Ecto neural progenitor cell (in vitro differentiated cells): ENCODE results near the gene MAP3K1.

Experiments used
- DNase-seq: peaks from one replicate; pipeline ENCODE4 v3.0.0-alpha.2; 2018; ENCODE audit warnings: low spot score

MAP3K1 gene

GRCh38 chr5:56849671-56850070, 34.3 kb downstream of the MAP3K1 start:
- DNase-seq: no peak

- no peak for DNase-seq
These were observed 35.1 kb downstream of the MAP3K1 start for GRCh38 chr5:56850423-56850822.

DNA sequence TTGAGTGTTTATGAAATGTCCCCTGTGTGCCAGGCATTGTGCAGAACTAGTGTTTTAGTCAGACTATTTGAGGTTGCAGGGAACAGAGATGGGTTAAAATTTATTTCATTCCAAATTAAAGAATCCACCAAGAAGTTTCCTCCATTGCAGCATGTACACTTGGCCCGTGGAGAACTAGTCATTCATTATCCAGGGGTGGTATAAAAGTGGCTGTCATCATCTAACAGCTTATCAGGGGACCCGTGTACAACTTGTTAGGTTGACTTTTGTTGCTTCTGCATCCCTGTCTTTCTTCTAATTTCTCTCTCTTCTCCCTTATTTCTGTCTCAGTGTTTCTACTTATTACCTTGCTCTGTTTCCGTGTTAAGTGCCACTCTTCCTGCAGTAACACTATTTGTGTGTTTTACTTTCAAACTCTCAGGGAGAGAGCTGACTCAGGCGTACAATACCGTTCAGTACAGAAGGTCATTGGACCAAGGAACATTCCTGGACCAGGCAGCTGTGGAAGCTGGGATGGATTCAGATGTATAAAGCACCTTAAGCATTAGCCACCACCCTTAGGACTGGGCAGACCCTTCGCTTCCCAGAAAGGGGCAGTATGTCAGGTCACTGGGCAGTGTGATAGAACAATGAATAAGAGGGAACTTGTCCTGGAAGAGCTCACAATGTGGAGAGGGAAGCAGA, 36.1 kb downstream of the MAP3K1 start:
- DNase-seq: no peak

DNA sequence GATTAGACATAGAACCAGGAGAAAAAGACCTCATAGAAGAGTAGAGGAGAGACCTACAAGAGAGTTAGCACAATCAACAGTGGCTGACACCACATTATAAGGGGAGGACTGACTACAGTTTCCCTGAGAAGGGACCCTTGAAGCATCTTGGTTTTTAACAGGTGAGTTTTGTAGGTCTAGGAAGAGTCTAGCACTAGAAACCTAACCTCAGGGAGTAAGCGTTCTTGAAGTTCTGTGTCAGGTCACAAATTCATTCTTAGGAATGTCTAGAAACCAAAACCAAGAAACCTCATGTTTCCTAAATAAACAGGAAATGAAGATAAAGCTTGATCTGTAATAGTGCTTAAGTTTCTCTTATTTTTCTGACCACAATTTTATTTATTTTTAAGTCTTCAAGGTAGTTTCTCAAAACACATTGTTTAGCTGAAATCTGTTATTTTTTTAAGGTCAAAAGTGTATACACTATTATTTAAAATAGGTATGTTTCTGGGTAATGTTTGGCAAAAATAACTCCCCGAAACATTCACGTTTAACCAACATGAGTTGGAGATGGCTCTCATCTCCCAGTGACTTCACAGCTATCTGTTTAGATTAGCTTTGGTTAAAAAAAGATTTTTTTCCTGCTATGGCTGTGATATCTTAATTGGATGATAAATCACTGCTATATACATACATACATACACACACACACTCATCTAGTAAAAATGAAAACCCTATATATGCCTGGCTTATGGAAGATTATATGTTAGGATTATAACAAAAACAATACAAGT, 37.1 kb downstream of the MAP3K1 start:
- no peak for DNase-seq

DNA sequence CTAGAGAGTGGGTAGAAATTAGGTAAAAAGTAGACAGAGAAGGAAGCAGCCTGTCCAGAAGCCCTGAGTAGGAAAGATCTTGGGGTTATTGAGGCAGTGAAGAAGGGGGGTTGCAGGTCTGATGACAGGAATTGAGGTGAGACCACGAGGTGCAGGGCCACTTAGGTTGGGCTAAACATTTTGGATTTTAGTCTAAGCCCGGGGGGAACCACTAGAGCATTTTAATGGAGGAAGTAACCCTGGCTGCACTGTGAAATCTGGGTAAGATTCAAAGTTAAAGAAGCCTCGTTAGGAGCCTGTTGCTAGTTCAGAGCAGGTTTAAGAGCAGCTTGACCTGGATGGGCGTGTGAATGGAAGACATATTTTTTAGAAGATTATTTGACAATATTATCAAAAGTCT, 38.3 kb downstream of the MAP3K1 start:
- no peak for DNase-seq

- DNase-seq: no peak
These were observed 39.6 kb downstream of the MAP3K1 start for GRCh38 chr5:56854920-56855319.

DNA sequence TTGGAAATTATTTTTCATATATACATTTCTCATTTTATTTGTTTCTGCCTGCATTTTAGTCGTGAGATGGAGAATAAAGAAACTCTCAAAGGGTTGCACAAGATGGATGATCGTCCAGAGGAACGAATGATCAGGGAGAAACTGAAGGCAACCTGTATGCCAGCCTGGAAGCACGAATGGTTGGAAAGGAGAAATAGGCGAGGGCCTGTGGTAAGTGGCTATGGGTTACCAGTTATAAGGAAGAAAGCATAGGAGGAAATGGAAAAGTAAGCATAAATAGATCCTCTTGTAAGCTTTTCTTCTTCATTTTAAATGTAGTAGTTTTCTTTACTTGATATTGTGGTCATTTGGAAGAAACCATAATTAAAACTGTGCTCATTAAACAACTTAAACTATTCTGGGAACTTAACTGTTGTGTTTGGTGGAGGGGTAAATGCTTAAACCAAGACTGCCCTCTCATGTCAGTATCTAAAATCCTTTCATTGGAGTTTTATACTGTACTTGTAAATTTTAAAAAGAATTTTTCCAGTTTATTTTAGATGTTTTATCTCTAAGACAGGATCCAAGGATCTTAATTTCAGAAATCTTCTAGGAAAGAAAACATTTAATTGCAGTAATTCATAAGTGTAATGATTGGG, 41.3 kb downstream of the MAP3K1 start:
- DNase-seq: no peak

DNA sequence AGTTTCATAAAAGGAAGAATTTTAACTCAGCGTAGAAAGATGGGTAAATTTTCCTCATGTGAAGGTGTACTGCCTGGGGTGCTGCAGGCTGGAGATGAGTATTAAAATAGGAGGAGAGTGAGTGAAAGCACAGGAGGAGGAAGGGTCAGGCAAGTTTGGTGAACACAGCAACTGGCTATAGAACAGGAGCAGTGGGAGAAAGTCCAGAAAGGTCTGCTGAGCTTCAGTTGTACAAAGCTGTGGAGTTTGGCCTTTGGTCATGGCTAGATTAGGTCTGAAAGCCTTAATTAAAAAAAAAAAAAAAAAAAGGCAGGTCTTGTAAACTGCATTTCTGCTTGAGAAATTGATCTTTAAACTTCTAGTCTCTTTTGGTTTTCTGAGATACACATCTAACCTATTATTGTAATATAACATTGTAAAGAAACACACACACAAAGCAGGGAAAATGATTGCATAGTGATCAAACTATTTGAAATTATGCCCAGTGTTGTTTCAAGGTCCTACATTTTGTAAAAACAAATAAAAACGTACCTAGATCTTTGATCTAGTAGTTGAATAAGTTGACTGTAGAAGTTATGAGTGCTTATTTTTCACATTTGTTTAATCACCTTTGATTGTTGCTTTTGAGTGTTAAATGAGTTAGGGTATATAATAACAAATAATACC, 43.6 kb downstream of the MAP3K1 start:
- no peak for DNase-seq

DNA sequence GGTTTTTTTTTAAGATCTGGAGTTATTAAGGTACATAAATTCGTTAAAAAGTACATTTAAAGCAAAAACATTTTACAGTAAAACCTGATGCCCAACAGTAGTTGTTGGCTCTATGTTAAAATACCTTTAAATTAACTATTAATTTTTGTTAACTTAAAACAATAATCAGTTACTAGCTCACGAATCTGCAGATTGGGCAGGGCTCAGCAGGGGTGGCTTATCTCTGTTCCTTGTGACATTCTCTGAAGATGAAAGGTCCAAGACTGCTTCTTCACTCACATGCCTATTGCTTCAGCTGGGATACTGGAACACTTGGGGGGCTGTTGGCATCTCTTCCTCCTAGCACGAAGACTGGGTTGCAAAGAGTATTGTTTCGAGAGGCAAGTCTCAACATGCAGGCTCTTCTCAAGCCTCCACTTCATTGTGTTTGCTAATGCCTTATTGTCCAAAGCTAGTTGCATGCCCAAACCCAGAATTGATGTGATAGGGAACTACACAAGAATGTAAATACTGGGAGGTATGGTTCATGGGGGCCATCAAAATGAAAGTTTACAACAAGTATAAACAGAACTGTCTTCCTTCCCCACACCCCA, 46.6 kb downstream of the MAP3K1 start:
- DNase-seq: no peak

DNA sequence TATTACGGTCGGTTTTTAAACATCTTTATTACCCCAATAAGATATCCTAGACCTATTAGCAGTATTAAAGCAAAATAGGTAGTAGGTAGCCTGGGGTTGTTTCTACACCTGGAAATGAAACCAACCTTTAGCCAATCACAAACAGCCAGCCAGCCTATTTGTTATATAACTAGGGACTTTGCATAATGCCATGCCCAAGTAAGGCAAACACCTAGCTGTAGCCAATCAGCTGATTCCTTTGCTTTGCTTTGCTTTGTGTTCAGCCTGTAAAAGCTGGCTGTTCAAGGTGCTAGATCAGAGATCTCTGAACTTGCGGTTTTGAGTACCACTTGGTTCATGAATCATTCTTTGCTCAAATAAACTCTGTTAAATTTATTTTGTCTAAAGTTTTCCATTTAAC, 47.6 kb downstream of the MAP3K1 start:
- no peak for DNase-seq

DNA sequence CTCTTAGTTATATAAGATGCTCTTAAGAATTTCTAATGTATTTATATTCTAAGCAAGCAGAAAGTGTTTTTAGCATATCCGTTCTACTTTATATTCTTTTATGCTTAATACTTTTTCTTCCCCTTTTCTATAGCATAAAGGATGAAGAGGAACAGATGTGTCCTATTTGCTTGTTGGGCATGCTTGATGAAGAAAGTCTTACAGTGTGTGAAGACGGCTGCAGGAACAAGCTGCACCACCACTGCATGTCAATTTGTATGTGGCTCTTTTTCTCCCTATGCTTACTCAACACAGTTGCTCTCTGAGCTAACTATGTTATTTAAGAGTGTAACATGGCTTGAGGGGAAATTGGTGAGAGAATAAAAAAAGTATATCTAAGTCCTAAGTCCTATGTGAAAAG, 56.4 kb downstream of the MAP3K1 start:
- DNase-seq: no peak

GRCh38 chr5:56873056-56873455, 57.7 kb downstream of the MAP3K1 start:
- no peak for DNase-seq

GRCh38 chr5:56876327-56876726, 61.0 kb downstream of the MAP3K1 start:
- no peak for DNase-seq

GRCh38 chr5:56881571-56881970, 66.2 kb downstream of the MAP3K1 start:
- DNase-seq: no peak

GRCh38 chr5:56893251-56893951, 78.1 kb downstream of the MAP3K1 start:
- no peak for DNase-seq

DNA sequence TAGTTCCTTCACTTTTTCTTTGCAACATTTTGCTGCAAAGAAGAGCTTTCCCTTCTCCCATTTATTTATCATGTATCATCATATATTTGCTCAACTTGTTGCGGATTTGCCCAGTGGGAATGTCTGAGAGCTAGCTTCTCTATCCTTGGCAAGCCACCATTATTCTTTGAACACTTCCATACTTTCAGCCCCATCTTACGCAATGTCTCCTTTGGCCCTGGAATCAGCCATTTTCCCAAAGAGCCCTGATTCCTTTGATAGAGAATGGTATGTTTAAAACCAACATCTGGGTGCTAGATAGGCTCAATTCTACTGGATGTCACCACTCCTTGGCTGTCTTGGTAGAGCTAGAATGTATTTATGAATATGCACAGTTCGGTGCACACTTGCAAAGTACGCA, 81.4 kb downstream of the MAP3K1 start:
- no peak for DNase-seq

DNA sequence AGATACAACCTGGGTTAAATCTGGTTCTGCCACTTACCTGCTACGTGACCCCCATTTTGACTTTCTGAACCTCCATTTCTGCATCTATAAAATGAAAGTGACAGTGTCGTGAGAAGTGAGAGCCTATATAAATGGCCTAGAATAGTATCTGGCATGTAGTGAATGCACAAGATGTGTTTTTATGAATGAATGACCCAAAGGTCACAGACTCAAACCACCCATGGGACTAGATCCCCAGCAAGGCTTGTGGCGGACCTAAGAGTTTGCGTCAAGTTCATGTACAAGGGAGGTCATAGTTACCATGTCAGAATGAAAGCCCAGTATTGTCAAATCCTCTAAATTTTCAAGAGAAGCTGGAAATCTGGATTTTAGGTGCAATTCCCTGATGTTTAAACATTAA, 82.9 kb downstream of the MAP3K1 start:
- no peak for DNase-seq

GRCh38 chr5:56900395-56900794, 85.0 kb downstream of the MAP3K1 start:
- DNase-seq: no peak

- no peak for DNase-seq
These were observed 85.7 kb downstream of the MAP3K1 start for GRCh38 chr5:56900858-56901578.

GRCh38 chr5:56908942-56909293, 93.6 kb downstream of the MAP3K1 start:
- no peak for DNase-seq
